Hepatic stellate cell (primary cell): Measurements from ENCODE around the gene ZNG1B.
"Not testable (repeated sequence)": the region's sequence is repeated elsewhere in the genome, so short reads cannot be mapped to it uniquely, and the experiment has no call there.

Source experiments
- DNase-seq: peaks from one replicate; pipeline ENCODE4 v3.0.0; 2011; ENCODE audit warnings: low spot score

Gene ZNG1B

GRCh38 chr2:113503094-113504042 lies 65.9 kb downstream of the ZNG1B start:
- not testable (repeated sequence) for DNase-seq

GRCh38 chr2:113504081-113504480 lies 66.6 kb downstream of the ZNG1B start:
- not testable (repeated sequence) for DNase-seq

GRCh38 chr2:113507394-113508140 lies 70.1 kb downstream of the ZNG1B start:
- not testable (repeated sequence) for DNase-seq

- not testable (repeated sequence) for DNase-seq
These were observed 70.7 kb downstream of the ZNG1B start for GRCh38 chr2:113508187-113508586.

GRCh38 chr2:113510913-113511312 lies 73.4 kb downstream of the ZNG1B start:
- DNase-seq: not testable (repeated sequence)

- DNase-seq: not testable (repeated sequence)
These were observed 74.4 kb downstream of the ZNG1B start for GRCh38 chr2:113511859-113512258.

- not testable (repeated sequence) for DNase-seq
These were observed 78.0 kb downstream of the ZNG1B start for GRCh38 chr2:113515457-113515856.

- DNase-seq: not testable (repeated sequence)
These were observed 78.5 kb downstream of the ZNG1B start for GRCh38 chr2:113515995-113516394.

- DNase-seq: not testable (repeated sequence)
These were observed 79.5 kb downstream of the ZNG1B start for GRCh38 chr2:113517025-113517424.

GRCh38 chr2:113520837-113521236 lies 83.3 kb downstream of the ZNG1B start:
- not testable (repeated sequence) for DNase-seq

- not testable (repeated sequence) for DNase-seq
These were observed 84.0 kb downstream of the ZNG1B start for GRCh38 chr2:113521492-113521891.

GRCh38 chr2:113524986-113525385 lies 87.5 kb downstream of the ZNG1B start:
- DNase-seq: not testable (repeated sequence)

- DNase-seq: not testable (repeated sequence)
These were observed 90.0 kb downstream of the ZNG1B start for GRCh38 chr2:113527350-113528045.

- not testable (repeated sequence) for DNase-seq
These were observed 90.6 kb downstream of the ZNG1B start for GRCh38 chr2:113528126-113528525.

GRCh38 chr2:113528904-113529303 lies 91.4 kb downstream of the ZNG1B start:
- not testable (repeated sequence) for DNase-seq

- DNase-seq: not testable (repeated sequence)
These were observed 95.5 kb downstream of the ZNG1B start for GRCh38 chr2:113532991-113533390.

GRCh38 chr2:113536573-113536972 lies 99.1 kb downstream of the ZNG1B start:
- not testable (repeated sequence) for DNase-seq

- not testable (repeated sequence) for DNase-seq
These were observed 103.3 kb downstream of the ZNG1B start for GRCh38 chr2:113540834-113541203.

GRCh38 chr2:113541204-113541975 lies 103.9 kb downstream of the ZNG1B start:
- not testable (repeated sequence) for DNase-seq

- DNase-seq: not testable (repeated sequence)
These were observed 104.5 kb downstream of the ZNG1B start for GRCh38 chr2:113541976-113542485.

- DNase-seq: not testable (repeated sequence)
These were observed 105.0 kb downstream of the ZNG1B start for GRCh38 chr2:113542529-113542928.
